PC-3 (cell line): Measurements from ENCODE around the gene TMEM131L. TPM values are rescaled to one million over a fixed set of nuclear protein-coding genes. Genes with fewer than 3 reads are reported as not detected.

ENCODE experiments used
- ATAC-seq: fragments of 200-7000 bp; cut with Tn5 transposase; 2 replicates; pipeline ENCODE4 v1.9.1; 2020; ENCODE audit warnings: mild to moderate bottlenecking, moderate library complexity
- BruUV-seq: library from RNA; stranded (reverse); fragments of 400-500 nt; replicated peaks from 2 replicates; lab custom pipeline; 2021; lab: Mats Ljungman, UMichigan
- CTCF ChIA-PET: fragments of 300-600 bp; sonication (Branson Sonifier 250); formaldehyde crosslinking; loops from one replicate; lab custom pipeline; 2022; ENCODE audit warnings: antibody characterized with exemption; lab: Charles Lee
- POLR2A ChIA-PET: fragments of 300-600 bp; sonication (Branson Sonifier 250); formaldehyde crosslinking; loops from one replicate; lab custom pipeline; 2022; ENCODE audit warnings: antibody characterized with exemption; ENCODE audit not compliant: unreplicated experiment; lab: Charles Lee
- DNase-seq: peaks from one replicate; pipeline ENCODE4 v3.0.0-alpha.2; 2015
- H2AFZ ChIP-seq: fragments of 300-600 bp; sonication (generic); 2 replicates; pipeline ENCODE4 v1.6.0; 2016; ENCODE audit warnings: antibody characterized with exemption, low read length
- H3F3A ChIP-seq: fragments of 300-600 bp; sonication (generic); one replicate; pipeline ENCODE4 v1.6.0; 2017; ENCODE audit warnings: antibody characterized with exemption, low read length, control low read depth, mild to moderate bottlenecking; ENCODE audit not compliant: unreplicated experiment
- H3K27ac ChIP-seq: fragments of 300-600 bp; sonication (generic); 2 replicates; pipeline ENCODE4 v1.5.1; 2016; ENCODE audit warnings: mild to moderate bottlenecking, low read length
- H3K27me3 ChIP-seq: fragments of 300-600 bp; sonication (generic); 2 replicates; pipeline ENCODE4 v1.6.1; 2016; ENCODE audit warnings: low read length, mixed read lengths
- H3K36me3 ChIP-seq: fragments of 300-600 bp; sonication (generic); 2 replicates; pipeline ENCODE4 v1.6.1; 2016; ENCODE audit warnings: low read depth, mixed run types, low read length, mixed read lengths
- H3K4me1 ChIP-seq: fragments of 300-600 bp; sonication (generic); 2 replicates; pipeline ENCODE4 v1.5.1; 2016; ENCODE audit warnings: low read length; ENCODE audit not compliant: insufficient read depth
- H3K4me2 ChIP-seq: fragments of 300-600 bp; sonication (generic); 2 replicates; pipeline ENCODE4 v1.6.0; 2016; ENCODE audit warnings: low read length
- H3K4me3 ChIP-seq: fragments of 300-600 bp; sonication (generic); 2 replicates; pipeline ENCODE4 v1.5.1; 2016; ENCODE audit warnings: mild to moderate bottlenecking, low read length, mixed read lengths
- H3K79me2 ChIP-seq: fragments of 300-600 bp; sonication (generic); 2 replicates; pipeline ENCODE4 v1.6.1; 2017; ENCODE audit warnings: low read length, mixed read lengths
- H3K9ac ChIP-seq: fragments of 300-600 bp; sonication (generic); 2 replicates; pipeline ENCODE4 v1.6.0; 2016; ENCODE audit warnings: mild to moderate bottlenecking, low read length
- H3K9me2 ChIP-seq: fragments of 300-600 bp; sonication (generic); replicated peaks from 2 replicates; pipeline ENCODE4 v1.6.1; 2016; ENCODE audit warnings: mixed run types, low read length, mixed read lengths
- H3K9me3 ChIP-seq: fragments of 300-600 bp; sonication (generic); 2 replicates; pipeline ENCODE4 v1.6.1; 2016; ENCODE audit warnings: low read length, mixed read lengths
- H4K20me1 ChIP-seq: fragments of 300-600 bp; sonication (generic); 2 replicates; pipeline ENCODE4 v1.6.1; 2016; ENCODE audit warnings: low read length, mixed read lengths
- CTCF ChIP-seq: fragments of 300-600 bp; sonication (generic); conservative IDR thresholded peaks from 2 replicates; pipeline ENCODE4 v1.5.1; 2017; ENCODE audit warnings: antibody characterized with exemption, low read depth, mild to moderate bottlenecking, low read length
- EZH2 ChIP-seq: fragments of 300-600 bp; sonication (generic); IDR thresholded peaks from one replicate; pipeline ENCODE4 v1.6.1; 2017; ENCODE audit warnings: antibody characterized with exemption, mild to moderate bottlenecking, low read length; ENCODE audit not compliant: unreplicated experiment
- EZH2phosphoT487 ChIP-seq: fragments of 300-600 bp; sonication (generic); IDR thresholded peaks from 2 replicates; pipeline ENCODE4 v1.6.1; 2018; ENCODE audit warnings: mild to moderate bottlenecking, antibody characterized with exemption, low read length, borderline replicate concordance
- intact Hi-C: fragments of 100-400 bp; cut with micrococcal nuclease; formaldehyde crosslinking; loops from 2 replicates; pipeline ENCODE4 v1.9.0; 2023
- total RNA-seq: library from RNA; depleted of rRNA; stranded (reverse); fragments of >200 nt; gene quantifications from 2 replicates; pipeline ENCODE4 v1.2.3, GENCODE V29; 2014

Gene TMEM131L
- total RNA-seq, 1 experiment from 2014 or later, result 7.7 TPM

DNA sequence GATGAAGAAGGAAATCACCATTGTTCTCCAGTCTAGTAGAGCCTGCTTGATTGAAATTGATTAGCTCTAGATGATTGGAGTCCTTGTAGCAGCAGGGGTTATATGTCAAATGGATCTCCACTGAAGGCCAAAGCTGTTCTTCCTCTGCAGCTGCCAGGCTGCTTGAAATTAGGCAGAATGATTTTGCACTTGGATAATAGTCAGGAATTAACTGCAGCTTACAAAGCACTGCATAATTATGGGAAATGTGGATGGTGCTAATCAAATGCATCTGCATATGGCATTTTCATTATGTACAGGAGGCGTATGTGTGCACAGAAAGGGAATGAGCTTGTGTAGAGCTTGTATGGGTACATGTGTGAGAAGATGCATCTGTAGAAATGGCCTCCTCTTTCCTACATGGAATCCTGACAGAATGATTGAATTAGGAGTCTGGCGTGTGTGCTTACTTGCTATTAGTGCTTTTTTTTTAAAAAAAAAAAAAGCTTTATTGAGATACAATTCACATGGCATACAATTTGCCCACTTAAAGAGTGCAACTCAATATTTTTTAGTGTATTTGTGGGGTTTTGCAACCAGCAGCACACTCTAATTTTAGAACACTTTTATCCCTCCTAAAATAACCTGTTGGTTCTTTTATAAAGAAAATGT is 65.9 kb downstream of the TMEM131L start:
- no peaks in the 10 kb centered on the region for H3F3A ChIP-seq
- no peak overlapping the region for H3K4me3 ChIP-seq
- no TSS peak for BruUV-seq
- H2AFZ ChIP-seq, result no peak overlapping the region
- POLR2A ChIA-PET, result no interaction called here
- H4K20me1 ChIP-seq, result no peaks in the 10 kb centered on the region; the same call in 1 of the 2 replicates
- H3K9ac ChIP-seq, result no peak overlapping the region
- no peak for TF ChIP-seq CTCF
- no peak for TF ChIP-seq EZH2phosphoT487
- TF ChIP-seq EZH2, result no peak
- CTCF ChIA-PET, result no interaction called here
- H3K27me3 ChIP-seq, result no peaks in the 10 kb centered on the region
- no peaks in the 10 kb centered on the region for H3K79me2 ChIP-seq
- H3K9me3 ChIP-seq, result no peaks in the 10 kb centered on the region
- no peaks in the 10 kb centered on the region for H3K9me2 ChIP-seq
- no peaks in the 10 kb centered on the region for H3K36me3 ChIP-seq
- H3K4me1 ChIP-seq, result no peaks in the 10 kb centered on the region
- H3K27ac ChIP-seq, result no peak overlapping the region
- DNase-seq (no peak), ATAC-seq (no peak)
- H3K4me2 ChIP-seq, result no peak overlapping the region
- intact Hi-C loops, result no loop called here

DNA sequence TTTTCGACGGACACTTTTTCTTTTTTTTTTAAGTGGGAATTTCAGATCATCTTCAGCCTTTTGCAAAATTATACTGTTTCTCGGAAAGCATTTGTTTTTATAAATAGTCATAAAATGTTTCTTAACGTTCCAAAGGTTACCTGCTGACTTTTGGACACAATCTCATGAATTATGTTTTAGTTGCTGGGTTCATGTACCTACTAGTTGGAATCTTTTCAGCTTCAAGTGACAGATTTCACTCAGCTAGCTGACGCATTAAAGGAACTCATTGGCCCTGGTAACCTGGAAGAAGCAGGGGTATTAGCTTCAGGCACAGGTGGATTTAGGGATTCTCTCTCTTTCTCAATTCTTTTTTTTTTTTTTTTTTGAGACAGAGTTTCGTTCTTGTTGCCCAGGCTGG is 66.5 kb downstream of the TMEM131L start:
- ATAC-seq (no peak), DNase-seq (no peak)
- H3K79me2 ChIP-seq, result no peaks in the 10 kb centered on the region
- no peaks in the 10 kb centered on the region for H3K27me3 ChIP-seq
- H3K9me2 ChIP-seq, result no peaks in the 10 kb centered on the region
- no peaks in the 10 kb centered on the region for H3K4me1 ChIP-seq
- BruUV-seq, result no TSS peak
- no peaks in the 10 kb centered on the region for H3K36me3 ChIP-seq
- CTCF ChIA-PET, result no interaction called here
- no peak overlapping the region for H3K27ac ChIP-seq
- no peaks in the 10 kb centered on the region for H3F3A ChIP-seq
- no peak overlapping the region for H3K9ac ChIP-seq
- no peak overlapping the region for H3K4me3 ChIP-seq
- intact Hi-C loops, result no loop called here
- POLR2A ChIA-PET, result no interaction called here
- H2AFZ ChIP-seq, result no peak overlapping the region
- H3K9me3 ChIP-seq, result no peaks in the 10 kb centered on the region
- H4K20me1 ChIP-seq, result no peaks in the 10 kb centered on the region; the same call in 1 of the 2 replicates
- TF ChIP-seq EZH2phosphoT487 (no peak), CTCF (no peak), EZH2 (no peak)
- H3K4me2 ChIP-seq, result no peak overlapping the region

- Histone ChIP-seq H3K4me3 (no peak overlapping the region), H3K4me1 (no peaks in the 10 kb centered on the region), H3K27me3 (no peaks in the 10 kb centered on the region), H3K9me3 (no peaks in the 10 kb centered on the region), H3K27ac (no peak overlapping the region), H3K9ac (no peak overlapping the region), H2AFZ (no peak overlapping the region), H3F3A (no peaks in the 10 kb centered on the region), H3K4me2 (no peak overlapping the region), H3K79me2 (no peaks in the 10 kb centered on the region), H4K20me1 (no peaks in the 10 kb centered on the region; the same call in 1 of the 2 replicates), H3K9me2 (no peaks in the 10 kb centered on the region), H3K36me3 (no peaks in the 10 kb centered on the region)
- intact Hi-C loops, result no loop called here
- ChIA-PET POLR2A (no interaction called here), CTCF (no interaction called here)
- TF ChIP-seq CTCF, result no peak
- ATAC-seq (no peak), DNase-seq (no peak)
- BruUV-seq, result no TSS peak
Measured at GRCh38 chr4:153533387-153533786, 67.2 kb downstream of the TMEM131L start.
